K562 (cell line): ENCODE measurements around the gene AIFM3. TPM values are rescaled to one million over a fixed set of nuclear protein-coding genes. Genes with fewer than 3 reads are reported as not detected.
A peak's percentile ranks its signal among the peaks of the same experiment; 100 is the strongest.

Source experiments
- ARID1B ChIP-seq: fragments of 450-650 bp; IDR thresholded peaks from 2 replicates; pipeline ENCODE4 v1.6.1; 2016; ENCODE audit warnings: antibody characterized with exemption, mild to moderate bottlenecking, inconsistent platforms
- BRD4 ChIP-seq: fragments of 200-600 bp; sonication (generic); IDR thresholded peaks from 2 replicates; pipeline ENCODE4 v1.6.1; 2017; ENCODE audit warnings: inconsistent platforms
- HDAC1 ChIP-seq, 2 experiments: fragments of 450-650 bp; IDR thresholded peaks; 2 replicates each; pipeline ENCODE4 v1.6.1; 2016 to 2017; ENCODE audit warnings: inconsistent platforms in 1 of 2, mild to moderate bottlenecking in 1 of 2, moderate library complexity in 1 of 2
- HNRNPK ChIP-seq: fragments of 200-400 bp; formaldehyde crosslinking; IDR thresholded peaks from one replicate; pipeline ENCODE4 v1.6.1; 2018; ENCODE audit warnings: mild to moderate bottlenecking, low read depth, low read length; ENCODE audit not compliant: poor library complexity, severe bottlenecking
- JUNB ChIP-seq: fragments of 450-650 bp; formaldehyde crosslinking; conservative IDR thresholded peaks from 2 replicates; pipeline ENCODE4 v1.4.0; 2020; ENCODE audit warnings: mild to moderate bottlenecking
- PHTF2 ChIP-seq: fragments of 250-450 bp; sonication (Bioruptor Pico); IDR thresholded peaks from 2 replicates; pipeline ENCODE4 v1.5.0; 2021; ENCODE audit warnings: mild to moderate bottlenecking
- TARDBP ChIP-seq: fragments of 450-650 bp; IDR thresholded peaks from 2 replicates; pipeline ENCODE4 v1.6.1; 2016
- TRIM28 ChIP-seq: fragments of 450-650 bp; IDR thresholded peaks from 2 replicates; pipeline ENCODE4 v1.6.1; 2017
- ZBTB1 ChIP-seq: sonication (generic); formaldehyde crosslinking; IDR thresholded peaks from 2 replicates; pipeline ENCODE4 v1.8.1; 2023; ENCODE audit warnings: missing genetic modification reagents, low read depth, mild to moderate bottlenecking, borderline replicate concordance
- ZFP30 ChIP-seq: fragments of 250-450 bp; sonication (Bioruptor Pico); IDR thresholded peaks from 2 replicates; pipeline ENCODE4 v1.8.0; 2022; ENCODE audit warnings: moderate library complexity, mild to moderate bottlenecking, inconsistent platforms, borderline replicate concordance
- ZFP36 ChIP-seq: fragments of 150-350 bp; IDR thresholded peaks from 2 replicates; pipeline ENCODE4 v1.6.1; 2018; ENCODE audit warnings: low read length, low read depth; ENCODE audit not compliant: partially characterized antibody
- ZNF764 ChIP-seq: fragments of 250-450 bp; sonication (Bioruptor Pico); IDR thresholded peaks from 2 replicates; pipeline ENCODE4 v1.4.0; 2020; ENCODE audit warnings: low read depth, mild to moderate bottlenecking, moderate library complexity
- polyA plus RNA-seq, 8 experiments: library from polyadenylated mRNA; depleted of rRNA in 4 of 8; stranded (reverse) in 5 of 8; unstranded in 3 of 8; fragments of >200 nt; fragmentation: Nextera tagmentation in 2 of 8; fragmentation: Illumina TruSeq in 1 of 8; extraction: Ambion mirVana in 2 of 8; extraction: Trizol in 1 of 8; gene quantifications; 2 replicates each; pipeline versions ENCODE4 v1.2.1 to v1.2.3, GENCODE V29; 2011 to 2014; ENCODE audit warnings: inconsistent platforms in 1 of 8, missing spikeins in 1 of 8
- total RNA-seq, 7 experiments: library from RNA; depleted of rRNA in 6 of 7; stranded (reverse); fragments of >200 nt in 6 of 7; fragmentation: Illumina TruSeq in 2 of 7; extraction: Trizol in 2 of 7; gene quantifications; 2 replicates each; pipeline versions ENCODE4 v1.2.1 to v1.2.3, GENCODE V29; 2011 to 2021; ENCODE audit warnings: low replicate concordance in 1 of 7
- TF ChIP-seq, protein P1 (sequence below): fragments of 450-650 bp; IDR thresholded peaks from 2 replicates; pipeline ENCODE4 v1.6.1; 2016; ENCODE audit warnings: mild to moderate bottlenecking
- TF ChIP-seq, protein P2 (sequence below), 2 experiments: fragments of 450-650 bp; formaldehyde crosslinking in 1 of 2; IDR thresholded peaks; 2 replicates each; pipeline versions ENCODE4 v1.4.0 to v1.6.1; 2014 to 2020; ENCODE audit warnings: mild to moderate bottlenecking in 2 of 2, borderline replicate concordance in 1 of 2, low read depth in 1 of 2
- TF ChIP-seq, protein P3 (sequence below): fragments of 450-650 bp; formaldehyde crosslinking; conservative IDR thresholded peaks from 2 replicates; pipeline ENCODE4 v1.4.0; 2022; ENCODE audit warnings: mild to moderate bottlenecking, missing genetic modification characterization

The AIFM3 gene
- total and polyA plus RNA-seq, 9 of the 15 experiments (the other 6 are each of a cell fraction or from before 2014, with no cell fraction given) = 0.03 to 0.20 (median 0.07) TPM; not detected in 1

DNA sequence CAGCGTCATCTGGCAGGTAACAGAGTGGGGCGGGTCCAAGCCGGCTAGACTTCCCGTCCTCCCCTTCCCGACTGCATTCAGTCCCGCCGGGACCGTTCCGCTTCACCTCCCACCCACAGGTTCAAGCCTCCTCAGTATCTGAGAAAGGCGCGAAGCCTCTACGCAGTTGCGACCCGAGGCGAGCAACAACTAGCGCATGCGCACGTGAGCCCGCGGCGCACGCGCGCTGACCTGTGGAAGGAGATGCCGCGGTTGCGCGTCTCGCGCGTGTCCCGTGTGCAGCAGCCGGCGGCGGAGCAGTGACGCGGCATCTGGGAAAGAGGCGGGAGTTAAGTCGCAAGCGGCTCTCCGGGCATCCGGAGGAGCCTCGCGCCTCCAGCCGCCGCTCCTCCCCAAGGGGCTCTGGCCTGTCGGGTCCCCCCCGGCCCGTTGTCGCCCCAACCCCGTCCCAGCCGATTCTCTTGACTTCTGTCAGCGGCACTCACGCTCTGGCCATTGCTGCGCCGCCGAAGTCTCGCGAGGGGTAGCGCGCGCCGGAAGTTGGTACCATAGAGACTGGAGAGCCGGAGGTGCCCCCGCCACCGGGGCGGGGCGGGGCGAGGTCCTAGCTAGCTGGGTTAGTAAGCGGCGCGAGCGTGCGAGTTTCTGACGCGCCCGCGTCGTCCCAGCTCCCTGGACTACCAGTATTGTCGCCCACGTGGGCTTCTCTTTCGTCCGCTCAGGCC, 34.7 kb downstream of the AIFM3 start, which contains the start of gene THAP7 (continued):
- TF ChIP-seq, protein P1, sequence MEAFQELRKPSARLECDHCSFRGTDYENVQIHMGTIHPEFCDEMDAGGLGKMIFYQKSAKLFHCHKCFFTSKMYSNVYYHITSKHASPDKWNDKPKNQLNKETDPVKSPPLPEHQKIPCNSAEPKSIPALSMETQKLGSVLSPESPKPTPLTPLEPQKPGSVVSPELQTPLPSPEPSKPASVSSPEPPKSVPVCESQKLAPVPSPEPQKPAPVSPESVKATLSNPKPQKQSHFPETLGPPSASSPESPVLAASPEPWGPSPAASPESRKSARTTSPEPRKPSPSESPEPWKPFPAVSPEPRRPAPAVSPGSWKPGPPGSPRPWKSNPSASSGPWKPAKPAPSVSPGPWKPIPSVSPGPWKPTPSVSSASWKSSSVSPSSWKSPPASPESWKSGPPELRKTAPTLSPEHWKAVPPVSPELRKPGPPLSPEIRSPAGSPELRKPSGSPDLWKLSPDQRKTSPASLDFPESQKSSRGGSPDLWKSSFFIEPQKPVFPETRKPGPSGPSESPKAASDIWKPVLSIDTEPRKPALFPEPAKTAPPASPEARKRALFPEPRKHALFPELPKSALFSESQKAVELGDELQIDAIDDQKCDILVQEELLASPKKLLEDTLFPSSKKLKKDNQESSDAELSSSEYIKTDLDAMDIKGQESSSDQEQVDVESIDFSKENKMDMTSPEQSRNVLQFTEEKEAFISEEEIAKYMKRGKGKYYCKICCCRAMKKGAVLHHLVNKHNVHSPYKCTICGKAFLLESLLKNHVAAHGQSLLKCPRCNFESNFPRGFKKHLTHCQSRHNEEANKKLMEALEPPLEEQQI = no peak
- TF ChIP-seq TARDBP (no peak), ZFP36 (peak; percentile 35), BRD4 (peak; percentile 87; the same call in 1 of the 2 replicates), HNRNPK (no peak), HDAC1 (IDR thresholded peaks at IDR 0.05) (no peak), ZBTB1 (CRISPR knock-in tag) (no peak), JUNB (CRISPR knock-in tag) (peak; percentile 42), TRIM28 (no peak), ZFP30 (CRISPR knock-in tag) (peak; percentile 30; the same call in 1 of the 2 replicates), ZNF764 (CRISPR knock-in tag) (peak; percentile 80), PHTF2 (CRISPR knock-in tag) (peak; percentile 14), ARID1B (no peak)
- TF ChIP-seq, protein P2, sequence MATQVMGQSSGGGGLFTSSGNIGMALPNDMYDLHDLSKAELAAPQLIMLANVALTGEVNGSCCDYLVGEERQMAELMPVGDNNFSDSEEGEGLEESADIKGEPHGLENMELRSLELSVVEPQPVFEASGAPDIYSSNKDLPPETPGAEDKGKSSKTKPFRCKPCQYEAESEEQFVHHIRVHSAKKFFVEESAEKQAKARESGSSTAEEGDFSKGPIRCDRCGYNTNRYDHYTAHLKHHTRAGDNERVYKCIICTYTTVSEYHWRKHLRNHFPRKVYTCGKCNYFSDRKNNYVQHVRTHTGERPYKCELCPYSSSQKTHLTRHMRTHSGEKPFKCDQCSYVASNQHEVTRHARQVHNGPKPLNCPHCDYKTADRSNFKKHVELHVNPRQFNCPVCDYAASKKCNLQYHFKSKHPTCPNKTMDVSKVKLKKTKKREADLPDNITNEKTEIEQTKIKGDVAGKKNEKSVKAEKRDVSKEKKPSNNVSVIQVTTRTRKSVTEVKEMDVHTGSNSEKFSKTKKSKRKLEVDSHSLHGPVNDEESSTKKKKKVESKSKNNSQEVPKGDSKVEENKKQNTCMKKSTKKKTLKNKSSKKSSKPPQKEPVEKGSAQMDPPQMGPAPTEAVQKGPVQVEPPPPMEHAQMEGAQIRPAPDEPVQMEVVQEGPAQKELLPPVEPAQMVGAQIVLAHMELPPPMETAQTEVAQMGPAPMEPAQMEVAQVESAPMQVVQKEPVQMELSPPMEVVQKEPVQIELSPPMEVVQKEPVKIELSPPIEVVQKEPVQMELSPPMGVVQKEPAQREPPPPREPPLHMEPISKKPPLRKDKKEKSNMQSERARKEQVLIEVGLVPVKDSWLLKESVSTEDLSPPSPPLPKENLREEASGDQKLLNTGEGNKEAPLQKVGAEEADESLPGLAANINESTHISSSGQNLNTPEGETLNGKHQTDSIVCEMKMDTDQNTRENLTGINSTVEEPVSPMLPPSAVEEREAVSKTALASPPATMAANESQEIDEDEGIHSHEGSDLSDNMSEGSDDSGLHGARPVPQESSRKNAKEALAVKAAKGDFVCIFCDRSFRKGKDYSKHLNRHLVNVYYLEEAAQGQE (IDR thresholded peaks at IDR 0.05; ENCODE audit: borderline replicate concordance) = no peak
- TF ChIP-seq, protein P2 (CRISPR knock-in tag; IDR thresholded peaks at IDR 0.05; ENCODE audit: low read depth) = peak; percentile 91
- TF ChIP-seq, protein P3, sequence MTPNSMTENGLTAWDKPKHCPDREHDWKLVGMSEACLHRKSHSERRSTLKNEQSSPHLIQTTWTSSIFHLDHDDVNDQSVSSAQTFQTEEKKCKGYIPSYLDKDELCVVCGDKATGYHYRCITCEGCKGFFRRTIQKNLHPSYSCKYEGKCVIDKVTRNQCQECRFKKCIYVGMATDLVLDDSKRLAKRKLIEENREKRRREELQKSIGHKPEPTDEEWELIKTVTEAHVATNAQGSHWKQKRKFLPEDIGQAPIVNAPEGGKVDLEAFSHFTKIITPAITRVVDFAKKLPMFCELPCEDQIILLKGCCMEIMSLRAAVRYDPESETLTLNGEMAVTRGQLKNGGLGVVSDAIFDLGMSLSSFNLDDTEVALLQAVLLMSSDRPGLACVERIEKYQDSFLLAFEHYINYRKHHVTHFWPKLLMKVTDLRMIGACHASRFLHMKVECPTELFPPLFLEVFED (CRISPR knock-in tag) = peak; percentile 88
